H9 (cell line): ENCODE results near the gene KHSRP. TPM values are rescaled to one million over a fixed set of nuclear protein-coding genes. Genes with fewer than 3 reads are reported as not detected.

ENCODE experiments used
- DNase-seq: peaks from one replicate; pipeline ENCODE4 v3.0.0-alpha.2; 2017
- H2AFZ ChIP-seq: one replicate; pipeline ENCODE4 v1.6.1; 2013; ENCODE audit warnings: mild to moderate bottlenecking, low read length, control low read depth, moderate library complexity
- H2AK5ac ChIP-seq: 2 replicates; pipeline ENCODE4 v1.6.1; 2013; ENCODE audit warnings: low read length, control low read depth, mixed read lengths; ENCODE audit not compliant: insufficient read length
- H2BK120ac ChIP-seq: one replicate; pipeline ENCODE4 v1.6.1; 2013; ENCODE audit warnings: low read depth, mild to moderate bottlenecking, low read length, control low read depth, inconsistent platforms; ENCODE audit not compliant: poor library complexity, severe bottlenecking
- H2BK12ac ChIP-seq: 2 replicates; pipeline ENCODE4 v1.6.1; 2013; ENCODE audit warnings: low read length, control low read depth, mixed read lengths, low read depth; ENCODE audit not compliant: insufficient read length
- H2BK15ac ChIP-seq: 2 replicates; pipeline ENCODE4 v1.6.1; 2013; ENCODE audit warnings: low read depth, low read length, control low read depth
- H2BK20ac ChIP-seq: one replicate; pipeline ENCODE4 v1.6.1; 2013; ENCODE audit warnings: low read depth, mild to moderate bottlenecking, low read length, control low read depth, inconsistent platforms; ENCODE audit not compliant: poor library complexity, severe bottlenecking
- H2BK5ac ChIP-seq: 2 replicates; pipeline ENCODE4 v1.6.1; 2013; ENCODE audit warnings: low read length, control low read depth, mixed read lengths; ENCODE audit not compliant: insufficient read length
- H3K14ac ChIP-seq: 2 replicates; pipeline ENCODE4 v1.6.1; 2013; ENCODE audit warnings: low read length, control low read depth; ENCODE audit not compliant: insufficient read depth
- H3K18ac ChIP-seq: 2 replicates; pipeline ENCODE4 v1.6.1; 2013; ENCODE audit warnings: low read depth, mild to moderate bottlenecking, mixed read lengths, low read length, control low read depth; ENCODE audit not compliant: insufficient read length
- H3K23ac ChIP-seq: 2 replicates; pipeline ENCODE4 v1.6.1; 2013; ENCODE audit warnings: low read length, control low read depth, mixed read lengths, low read depth; ENCODE audit not compliant: insufficient read length
- H3K23me2 ChIP-seq: 2 replicates; pipeline ENCODE4 v1.6.1; 2013; ENCODE audit warnings: low read depth, mild to moderate bottlenecking, mixed read lengths, low read length, control low read depth; ENCODE audit not compliant: insufficient read length, poor library complexity, severe bottlenecking
- H3K27ac ChIP-seq: 2 replicates; pipeline ENCODE4 v1.5.1; 2013; ENCODE audit warnings: low read length, control low read depth, mixed read lengths, low read depth; ENCODE audit not compliant: insufficient read length
- H3K27me3 ChIP-seq: 2 replicates; pipeline ENCODE4 v1.6.1; 2013; ENCODE audit warnings: low read length, control low read depth, inconsistent platforms; ENCODE audit not compliant: insufficient read depth
- H3K4ac ChIP-seq: 2 replicates; pipeline ENCODE4 v1.6.1; 2013; ENCODE audit warnings: low read depth, mild to moderate bottlenecking, control low read depth, inconsistent platforms, low read length, moderate library complexity
- H3K4me1 ChIP-seq: 2 replicates; pipeline ENCODE4 v1.6.1; 2013; ENCODE audit warnings: low read length, control low read depth, inconsistent platforms; ENCODE audit not compliant: insufficient read depth
- H3K4me2 ChIP-seq: 2 replicates; pipeline ENCODE4 v1.6.1; 2013; ENCODE audit warnings: low read length, control low read depth, mixed read lengths; ENCODE audit not compliant: insufficient read length, insufficient read depth
- H3K56ac ChIP-seq: 2 replicates; pipeline ENCODE4 v1.6.1; 2013; ENCODE audit warnings: low read depth, mild to moderate bottlenecking, mixed read lengths, low read length, control low read depth; ENCODE audit not compliant: insufficient read length
- H3K79me1 ChIP-seq: 2 replicates; pipeline ENCODE4 v1.6.1; 2013; ENCODE audit warnings: low read depth, mild to moderate bottlenecking, moderate library complexity, low read length, control low read depth, inconsistent platforms; ENCODE audit not compliant: insufficient read depth, poor library complexity, severe bottlenecking
- H3K79me2 ChIP-seq: 2 replicates; pipeline ENCODE4 v1.6.1; 2013; ENCODE audit warnings: low read length, control low read depth, inconsistent platforms; ENCODE audit not compliant: insufficient read depth
- H3K9ac ChIP-seq: 2 replicates; pipeline ENCODE4 v1.6.1; 2013; ENCODE audit warnings: low read length, control low read depth, mixed read lengths; ENCODE audit not compliant: insufficient read length; ENCODE audit errors: extremely low read depth
- H3K9me3 ChIP-seq: one replicate; pipeline ENCODE4 v1.6.1; 2013; ENCODE audit warnings: low read depth, low read length, inconsistent platforms; ENCODE audit not compliant: control insufficient read depth
- H3T11ph ChIP-seq: one replicate; pipeline ENCODE4 v1.6.1; 2013; ENCODE audit warnings: mild to moderate bottlenecking, low read length, control low read depth, inconsistent platforms
- H4K20me1 ChIP-seq: one replicate; pipeline ENCODE4 v1.6.1; 2013; ENCODE audit not compliant: control insufficient read depth, insufficient read length, insufficient read depth
- H4K5ac ChIP-seq: 2 replicates; pipeline ENCODE4 v1.6.1; 2013; ENCODE audit warnings: low read depth, mild to moderate bottlenecking, mixed read lengths, low read length, control low read depth; ENCODE audit not compliant: insufficient read length
- H4K8ac ChIP-seq: replicated peaks from 2 replicates; pipeline ENCODE4 v1.6.1; 2013; ENCODE audit warnings: low read length, control low read depth, mixed read lengths, low read depth; ENCODE audit not compliant: insufficient read length
- H4K91ac ChIP-seq: 2 replicates; pipeline ENCODE4 v1.6.1; 2013; ENCODE audit warnings: low read depth, mild to moderate bottlenecking, moderate library complexity, mixed read lengths, low read length, control low read depth; ENCODE audit not compliant: insufficient read length
- H3K27ac Mint-ChIP-seq, 3 experiments: 2 replicates in 2 of 3; 3 replicates in 1 of 3; pipeline ENCODE4 v1.8.0; 2020 to 2021; ENCODE audit warnings: mixed read lengths in 3 of 3, mild to moderate bottlenecking in 1 of 3, moderate library complexity in 1 of 3
- H3K27me3 Mint-ChIP-seq: 2 replicates; pipeline ENCODE4 v1.8.0; 2021; ENCODE audit warnings: low read depth, mild to moderate bottlenecking, moderate library complexity, mixed read lengths
- H3K36me3 Mint-ChIP-seq, 3 experiments: 2 replicates in 2 of 3; 3 replicates in 1 of 3; pipeline ENCODE4 v1.8.0; 2020 to 2021; ENCODE audit warnings: low read depth in 3 of 3, mixed read lengths in 3 of 3; ENCODE audit not compliant: insufficient read depth in 1 of 3
- H3K4me1 Mint-ChIP-seq, 2 experiments: 2 replicates each; pipeline ENCODE4 v1.8.0; 2020; ENCODE audit warnings: mixed read lengths in 2 of 2
- H3K4me3 Mint-ChIP-seq, 2 experiments: 2 replicates in 1 of 2; 3 replicates in 1 of 2; pipeline ENCODE4 v1.8.0; 2020 to 2021; ENCODE audit warnings: mild to moderate bottlenecking in 2 of 2, mixed read lengths in 2 of 2, moderate library complexity in 1 of 2
- H3K9me3 Mint-ChIP-seq, 2 experiments: 2 replicates in 1 of 2; 3 replicates in 1 of 2; pipeline ENCODE4 v1.8.0; 2020; ENCODE audit warnings: mild to moderate bottlenecking in 2 of 2, mixed read lengths in 2 of 2, moderate library complexity in 1 of 2
- CTCF ChIP-seq: fragments of 200-600 bp; sonication (generic); conservative IDR thresholded peaks from 3 replicates; pipeline ENCODE4 v1.8.0; 2021; ENCODE audit warnings: antibody characterized with exemption, mild to moderate bottlenecking
- WGBS: extraction: QIAGEN DNeasy Blood & Tissue Kit; methylation state at CpG from one replicate; pipeline ENCODE4 v1.1.7; 2013; ENCODE audit warnings: missing lambda C conversion rate, low lambda C conversion rate, mixed read lengths; ENCODE audit not compliant: insufficient read length; ENCODE audit errors: extremely low coverage; 5-methylcytosine and 5-hydroxymethylcytosine counted together
- total RNA-seq: library from RNA; stranded (reverse); gene quantifications from 2 replicates; pipeline ENCODE4 v1.2.1, GENCODE V29; 2021

The KHSRP gene
- total RNA-seq, 1 experiment from 2014 or later, result 602 TPM

- H3K4ac ChIP-seq, result no peak overlapping the region
- H3K27ac ChIP-seq, result no peak overlapping the region
- Mint-ChIP-seq H3K9me3 (no peaks in the 10 kb centered on the region), H3K27ac (peak overlapping the region; percentile 89 to 98 (median 95); a peak in 5 of 7 replicates), H3K4me3 (peak overlapping the region; percentile 97), H3K4me1 (peaks cover 18 to 26% of the 10 kb centered on the region in 2 experiments), H3K36me3 (peaks cover 10 to 30% (median 26%) of the 10 kb centered on the region in 3 experiments), H3K27me3 (no peaks in the 10 kb centered on the region)
- H3K56ac ChIP-seq, result no peak overlapping the region
- no peaks in the 10 kb centered on the region for H4K20me1 ChIP-seq
- peak overlapping the region; percentile 57 for H3K9ac ChIP-seq
- no peak overlapping the region for H2AFZ ChIP-seq
- no peak overlapping the region for H2BK20ac ChIP-seq
- H2BK120ac ChIP-seq, result no peak overlapping the region
- no peak overlapping the region for H2AK5ac ChIP-seq
- no peak overlapping the region for H2BK15ac ChIP-seq
- H3K4me2 ChIP-seq, result peak overlapping the region; percentile 90
- peaks cover 3% of the 10 kb centered on the region; the same call in 1 of the 2 replicates for H3K79me2 ChIP-seq
- H3K14ac ChIP-seq, result no peak overlapping the region; the same call in 1 of the 2 replicates
- no peak overlapping the region for H4K91ac ChIP-seq
- no peak for TF ChIP-seq CTCF
- DNase-seq, result no peak
- H3K4me1 ChIP-seq, result peaks cover 3% of the 10 kb centered on the region; the same call in 1 of the 2 replicates
- no peaks in the 10 kb centered on the region for H3K9me3 ChIP-seq
- no peak overlapping the region for H4K8ac ChIP-seq
- no peak overlapping the region for H2BK12ac ChIP-seq
- H3T11ph ChIP-seq, result no peak overlapping the region
- no peaks in the 10 kb centered on the region for H3K27me3 ChIP-seq
- H3K23me2 ChIP-seq, result peaks cover 6% of the 10 kb centered on the region
- WGBS, result no CpG with 5 or more reads among the region's 30 CpGs
- H4K5ac ChIP-seq, result no peak overlapping the region
- no peak overlapping the region for H3K18ac ChIP-seq
- no peak overlapping the region for H3K23ac ChIP-seq
- H3K79me1 ChIP-seq, result peaks cover 9% of the 10 kb centered on the region
- H2BK5ac ChIP-seq, result no peak overlapping the region
These were observed 32.2 kb downstream of the KHSRP start for GRCh38 chr19:6392221-6393073.
